HUES48 (cell line): ENCODE data around the gene AQP6.

Experiments used
- H3K27ac ChIP-seq: one replicate; pipeline ENCODE4 v1.7.0; 2013; ENCODE audit warnings: low read depth, low read length, inconsistent platforms
- H3K27me3 ChIP-seq: 2 replicates; pipeline ENCODE4 v1.6.1; 2013; ENCODE audit warnings: mild to moderate bottlenecking, low read length; ENCODE audit not compliant: control insufficient read depth, insufficient read depth
- H3K36me3 ChIP-seq: 2 replicates; pipeline ENCODE4 v1.6.1; 2013; ENCODE audit warnings: low read length; ENCODE audit not compliant: control insufficient read depth, insufficient read depth
- H3K4me1 ChIP-seq: 2 replicates; pipeline ENCODE4 v1.6.1; 2013; ENCODE audit warnings: mild to moderate bottlenecking, low read length; ENCODE audit not compliant: control insufficient read depth, insufficient read depth
- H3K4me3 ChIP-seq: 2 replicates; pipeline ENCODE4 v1.5.1; 2013; ENCODE audit warnings: mild to moderate bottlenecking, low read depth, low read length
- H3K9ac ChIP-seq: 2 replicates; pipeline ENCODE4 v1.6.1; 2013; ENCODE audit warnings: mild to moderate bottlenecking, low read depth, low read length, moderate library complexity
- H3K9me3 ChIP-seq: 2 replicates; pipeline ENCODE4 v1.6.1; 2013; ENCODE audit warnings: low read length; ENCODE audit not compliant: control insufficient read depth, insufficient read depth

AQP6 gene

GRCh38 chr12:50006754-50007442 lies 34.2 kb downstream of the AQP6 start:
- H3K9ac ChIP-seq: no peak overlapping the region
- H3K4me1 ChIP-seq: no peaks in the 10 kb centered on the region

GRCh38 chr12:50013361-50014147 lies 40.8 kb downstream of the AQP6 start:
- Histone ChIP-seq H3K4me1 (0 out of 2 replicates have a peak, but pooled peaks cover 2% of the 10 kb centered on the region), H3K9ac (no peak overlapping the region), H3K27me3 (no peaks in the 10 kb centered on the region), H3K9me3 (no peaks in the 10 kb centered on the region), H3K27ac (no peak overlapping the region), H3K4me3 (no peak overlapping the region), H3K36me3 (peaks cover 34% of the 10 kb centered on the region)

More at GRCh38 chr12:50006754-50007442, 34.2 kb downstream of the AQP6 start:
- H3K9me3 ChIP-seq: no peaks in the 10 kb centered on the region
- no peaks in the 10 kb centered on the region for H3K27me3 ChIP-seq
- H3K4me3 ChIP-seq: no peak overlapping the region
- peaks cover 66% of the 10 kb centered on the region for H3K36me3 ChIP-seq
- H3K27ac ChIP-seq: no peak overlapping the region

DNA sequence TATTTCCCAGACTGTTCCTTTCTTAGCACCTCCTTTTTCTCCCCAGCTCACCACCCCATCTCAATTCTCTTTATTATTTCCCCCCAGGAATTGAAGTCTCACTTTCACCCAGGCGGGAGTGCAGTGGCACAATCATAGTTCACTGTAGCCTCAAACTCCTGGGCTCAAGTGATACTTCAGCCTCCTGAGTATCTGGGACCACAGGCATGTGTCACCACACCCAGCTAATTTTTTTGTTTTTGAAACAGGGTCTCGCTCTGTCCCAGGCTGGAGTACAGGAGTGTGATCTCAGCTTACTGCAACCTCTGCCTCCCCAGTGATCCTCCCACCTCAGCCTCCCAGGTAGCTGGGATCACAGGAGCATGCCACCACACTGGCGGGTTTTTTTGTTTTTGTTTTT lies 41.6 kb downstream of the AQP6 start:
- no peaks in the 10 kb centered on the region for H3K27me3 ChIP-seq
- no peak overlapping the region for H3K9ac ChIP-seq
- no peaks in the 10 kb centered on the region for H3K9me3 ChIP-seq
- no peak overlapping the region for H3K27ac ChIP-seq
- 0 out of 2 replicates have a peak, but pooled peaks cover 8% of the 10 kb centered on the region for H3K4me1 ChIP-seq
- no peak overlapping the region for H3K4me3 ChIP-seq
- peaks cover 34% of the 10 kb centered on the region for H3K36me3 ChIP-seq

DNA sequence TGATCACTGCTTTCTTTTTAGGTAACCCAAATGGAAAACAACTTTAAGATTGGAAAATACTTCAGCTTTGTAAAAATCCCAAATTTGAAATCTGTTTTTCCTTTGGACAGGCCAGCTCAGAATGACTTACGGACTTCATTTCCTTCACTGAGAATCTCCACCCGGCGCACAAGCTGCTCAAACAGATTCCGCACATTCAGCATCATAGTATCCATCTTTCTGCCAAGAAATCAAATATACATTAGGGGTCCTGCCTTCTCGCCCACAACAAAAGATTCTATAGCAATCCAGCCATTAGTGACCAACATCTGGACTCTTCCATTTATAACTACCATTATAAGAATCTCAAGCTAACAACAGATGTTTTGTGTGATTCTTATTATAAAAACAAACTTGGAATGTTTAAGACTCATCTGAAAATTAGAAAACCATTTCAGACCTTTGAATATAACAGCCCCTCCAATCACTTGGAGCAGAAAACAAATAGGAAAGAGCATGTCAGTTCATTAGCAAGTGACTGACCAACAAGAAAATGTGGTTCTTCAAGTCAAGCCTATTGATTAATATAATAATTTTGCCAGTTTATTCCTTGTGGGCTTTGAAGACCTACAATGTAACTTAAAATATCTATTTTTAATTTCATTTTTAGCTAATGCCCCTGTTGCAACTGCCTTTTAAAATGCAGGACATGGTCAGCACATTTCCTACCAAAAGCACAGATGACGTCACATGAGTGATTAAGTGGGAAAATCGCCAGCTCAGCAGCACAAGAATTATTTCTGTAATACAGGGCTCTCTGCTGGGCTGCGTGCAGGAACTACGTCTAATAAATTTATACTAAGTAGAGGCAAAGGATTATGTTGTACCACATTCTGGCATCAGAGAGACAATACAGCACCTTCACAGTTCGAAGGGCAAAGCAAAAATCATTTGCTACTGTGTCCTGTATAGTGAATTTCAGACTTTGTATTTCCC lies 44.0 kb downstream of the AQP6 start:
- Histone ChIP-seq H3K9me3 (no peaks in the 10 kb centered on the region), H3K9ac (no peak overlapping the region), H3K4me1 (0 out of 2 replicates have a peak, but pooled peaks cover 8% of the 10 kb centered on the region), H3K27me3 (no peaks in the 10 kb centered on the region), H3K4me3 (no peak overlapping the region), H3K27ac (no peak overlapping the region), H3K36me3 (peaks cover 27% of the 10 kb centered on the region)

DNA sequence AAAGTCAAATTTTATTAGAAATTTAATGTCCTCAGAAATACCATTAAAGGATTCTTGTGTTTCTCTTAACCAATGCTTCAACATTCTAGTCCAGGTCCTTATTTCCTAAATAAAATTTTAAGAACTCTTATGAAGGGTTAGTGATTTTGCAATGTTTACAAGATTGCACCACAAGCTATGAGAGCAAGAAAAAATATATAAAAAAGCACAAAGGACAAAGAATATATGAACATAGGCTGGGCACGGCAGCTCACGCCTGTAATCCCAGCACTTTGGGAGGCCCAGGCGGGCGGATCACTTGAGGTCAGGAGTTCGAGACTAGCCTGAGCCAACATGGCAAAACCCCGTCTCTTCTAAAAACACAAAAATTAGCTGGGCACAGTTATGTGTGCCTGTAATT lies 44.9 kb downstream of the AQP6 start:
- Histone ChIP-seq H3K27me3 (no peaks in the 10 kb centered on the region), H3K4me1 (0 out of 2 replicates have a peak, but pooled peaks cover 8% of the 10 kb centered on the region), H3K27ac (no peak overlapping the region), H3K9me3 (no peaks in the 10 kb centered on the region), H3K4me3 (no peak overlapping the region), H3K36me3 (peaks cover 27% of the 10 kb centered on the region), H3K9ac (no peak overlapping the region)

- Histone ChIP-seq H3K4me1 (0 out of 2 replicates have a peak, but pooled peaks cover 8% of the 10 kb centered on the region), H3K27ac (no peak overlapping the region), H3K36me3 (peaks cover 27% of the 10 kb centered on the region)
Observed at GRCh38 chr12:50018154-50018553, 45.4 kb downstream of the AQP6 start.

DNA sequence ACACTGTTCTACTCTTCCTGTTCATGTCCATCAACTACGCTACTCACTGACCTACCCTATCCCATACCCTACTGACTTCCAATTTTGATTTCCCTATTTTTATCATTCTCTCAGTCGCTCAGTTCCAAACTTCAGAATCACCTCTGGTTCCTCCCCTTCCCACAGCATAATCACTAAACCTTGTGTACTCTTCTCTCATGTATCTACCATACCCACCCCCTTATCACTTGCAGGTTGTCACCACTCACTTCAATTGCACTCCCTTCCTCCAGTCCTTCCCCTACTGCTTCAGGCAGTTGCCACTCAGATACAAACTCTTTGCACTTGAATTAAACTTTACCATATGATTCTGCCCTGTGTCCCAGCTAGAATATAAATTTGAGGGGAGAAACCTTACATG lies 46.2 kb downstream of the AQP6 start:
- Histone ChIP-seq H3K27me3 (no peaks in the 10 kb centered on the region), H3K9me3 (no peaks in the 10 kb centered on the region), H3K36me3 (peaks cover 22% of the 10 kb centered on the region), H3K4me1 (0 out of 2 replicates have a peak, but pooled peaks cover 8% of the 10 kb centered on the region), H3K9ac (no peak overlapping the region), H3K27ac (no peak overlapping the region), H3K4me3 (no peak overlapping the region)

More at GRCh38 chr12:50018154-50018553, 45.4 kb downstream of the AQP6 start:
- no peak overlapping the region for H3K9ac ChIP-seq
- H3K4me3 ChIP-seq: no peak overlapping the region
- no peaks in the 10 kb centered on the region for H3K9me3 ChIP-seq
- H3K27me3 ChIP-seq: no peaks in the 10 kb centered on the region

- H3K4me1 ChIP-seq: peaks cover 12% of the 10 kb centered on the region; the same call in 1 of the 2 replicates
- no peaks in the 10 kb centered on the region for H3K9me3 ChIP-seq
- H3K36me3 ChIP-seq: peaks cover 16% of the 10 kb centered on the region
- no peak overlapping the region for H3K9ac ChIP-seq
- H3K27me3 ChIP-seq: no peaks in the 10 kb centered on the region
- H3K4me3 ChIP-seq: no peak overlapping the region
- no peak overlapping the region for H3K27ac ChIP-seq
Observed at GRCh38 chr12:50019524-50019923, 46.8 kb downstream of the AQP6 start.

DNA sequence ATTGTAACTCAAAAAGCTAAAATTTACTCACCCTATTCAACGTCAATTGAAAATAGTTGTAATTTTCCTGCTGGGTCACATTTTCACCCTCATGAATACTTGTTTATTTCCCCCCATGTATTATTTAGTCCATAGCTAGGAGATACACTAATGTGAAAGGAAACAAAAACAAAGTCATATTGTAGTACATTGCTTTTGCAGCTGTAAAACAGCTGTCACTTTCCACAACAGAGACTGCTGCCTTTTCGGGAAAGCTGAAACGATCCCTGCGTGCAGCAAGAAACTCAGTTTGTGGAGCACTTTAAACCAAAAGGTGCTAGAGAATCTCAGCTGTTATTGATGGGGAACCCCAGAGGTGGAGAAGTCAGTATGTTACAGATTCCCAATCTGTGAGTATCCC lies 48.3 kb downstream of the AQP6 start:
- no peaks in the 10 kb centered on the region for H3K27me3 ChIP-seq
- H3K9me3 ChIP-seq: no peaks in the 10 kb centered on the region
- peaks cover 7% of the 10 kb centered on the region for H3K36me3 ChIP-seq
- H3K27ac ChIP-seq: no peak overlapping the region
- H3K9ac ChIP-seq: no peak overlapping the region
- H3K4me1 ChIP-seq: peaks cover 12% of the 10 kb centered on the region; the same call in 1 of the 2 replicates
- H3K4me3 ChIP-seq: no peak overlapping the region

- Histone ChIP-seq H3K9ac (no peak overlapping the region), H3K36me3 (peaks cover 3% of the 10 kb centered on the region; the same call in 1 of the 2 replicates), H3K9me3 (no peaks in the 10 kb centered on the region), H3K27ac (no peak overlapping the region), H3K4me3 (no peak overlapping the region), H3K4me1 (peaks cover 12% of the 10 kb centered on the region; the same call in 1 of the 2 replicates), H3K27me3 (no peaks in the 10 kb centered on the region)
Observed at GRCh38 chr12:50022903-50023302, 50.2 kb downstream of the AQP6 start.
